Umbilical cord (tissue), 2 donors: ENCODE results near the gene SEPHS2. TPM values are rescaled to one million over a fixed set of nuclear protein-coding genes. Genes with fewer than 3 reads are reported as not detected.
"Not testable (repeated sequence)": the region's sequence is repeated elsewhere in the genome, so short reads cannot be mapped to it uniquely, and the experiment has no call there.

Experiments used
- DNase-seq: peaks from one replicate; pipeline ENCODE4 v3.0.0-alpha.2; 2015; ENCODE audit warnings: low spot score
- total RNA-seq: library from RNA; depleted of rRNA; stranded (reverse); fragments of >200 nt; gene quantifications from one replicate; pipeline ENCODE4 v1.2.3, GENCODE V29; 2014; ENCODE audit warnings: low replicate concordance; ENCODE audit not compliant: insufficient read depth

The SEPHS2 gene, protein sequence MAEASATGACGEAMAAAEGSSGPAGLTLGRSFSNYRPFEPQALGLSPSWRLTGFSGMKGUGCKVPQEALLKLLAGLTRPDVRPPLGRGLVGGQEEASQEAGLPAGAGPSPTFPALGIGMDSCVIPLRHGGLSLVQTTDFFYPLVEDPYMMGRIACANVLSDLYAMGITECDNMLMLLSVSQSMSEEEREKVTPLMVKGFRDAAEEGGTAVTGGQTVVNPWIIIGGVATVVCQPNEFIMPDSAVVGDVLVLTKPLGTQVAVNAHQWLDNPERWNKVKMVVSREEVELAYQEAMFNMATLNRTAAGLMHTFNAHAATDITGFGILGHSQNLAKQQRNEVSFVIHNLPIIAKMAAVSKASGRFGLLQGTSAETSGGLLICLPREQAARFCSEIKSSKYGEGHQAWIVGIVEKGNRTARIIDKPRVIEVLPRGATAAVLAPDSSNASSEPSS
- total RNA-seq: 6.3 TPM

DNA sequence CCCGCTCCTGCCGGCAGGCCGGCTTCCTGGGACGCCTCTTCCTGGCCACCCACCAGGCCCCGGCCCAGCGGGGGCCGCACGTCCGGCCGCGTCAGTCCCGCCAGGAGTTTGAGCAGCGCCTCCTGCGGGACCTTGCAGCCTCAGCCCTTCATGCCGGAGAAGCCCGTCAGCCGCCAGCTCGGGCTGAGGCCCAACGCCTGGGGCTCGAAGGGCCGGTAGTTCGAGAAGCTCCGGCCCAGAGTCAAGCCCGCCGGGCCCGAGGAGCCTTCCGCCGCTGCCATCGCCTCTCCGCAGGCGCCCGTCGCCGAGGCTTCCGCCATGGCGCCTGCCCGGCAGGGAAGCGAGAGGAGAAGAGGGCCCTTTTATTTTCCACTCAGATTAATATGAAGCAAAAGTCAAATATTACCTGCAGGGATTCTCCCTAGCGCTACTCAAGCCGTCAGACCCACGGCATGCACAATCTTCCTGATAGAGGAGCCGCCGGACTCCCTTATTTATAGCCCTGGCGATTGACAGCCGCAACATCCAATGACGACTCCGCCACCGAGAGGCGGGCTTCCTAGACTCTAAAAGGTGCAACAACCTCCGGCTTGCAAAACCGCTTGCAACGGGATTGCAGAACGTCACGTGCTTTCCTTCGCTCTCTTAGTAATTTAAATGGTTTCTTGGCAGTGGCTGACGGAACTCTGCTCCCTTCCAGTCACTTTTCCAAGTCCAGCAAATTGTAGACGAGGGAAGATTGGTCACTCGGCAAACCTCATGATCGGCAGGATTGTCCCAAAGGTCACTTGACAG is at the start of gene SEPHS2:
SEPHS2 (minus strand) TSS at position 467 of the 795 bp plus-strand sequence; CDS start at position 320, 147 bp downstream.
- DNase-seq: peak; percentile 98

DNA sequence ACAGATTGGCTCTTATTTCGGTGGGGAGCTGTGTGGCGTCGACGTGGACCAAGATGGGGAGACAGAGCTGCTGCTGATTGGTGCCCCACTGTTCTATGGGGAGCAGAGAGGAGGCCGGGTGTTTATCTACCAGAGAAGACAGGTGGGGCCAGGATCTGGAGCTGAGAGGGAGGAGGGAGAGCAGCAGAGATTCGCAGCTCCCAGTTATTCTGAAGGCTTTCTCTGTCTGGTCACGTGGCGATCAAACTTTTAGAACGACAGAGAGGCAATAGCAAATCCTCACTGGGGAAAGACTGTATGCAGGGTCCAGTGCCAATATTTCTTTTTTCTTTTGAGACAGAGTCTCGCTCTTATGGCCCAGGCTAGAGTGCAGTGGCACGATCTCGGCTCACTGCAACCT is 49.0 kb upstream of the SEPHS2 start:
- DNase-seq: no peak

DNA sequence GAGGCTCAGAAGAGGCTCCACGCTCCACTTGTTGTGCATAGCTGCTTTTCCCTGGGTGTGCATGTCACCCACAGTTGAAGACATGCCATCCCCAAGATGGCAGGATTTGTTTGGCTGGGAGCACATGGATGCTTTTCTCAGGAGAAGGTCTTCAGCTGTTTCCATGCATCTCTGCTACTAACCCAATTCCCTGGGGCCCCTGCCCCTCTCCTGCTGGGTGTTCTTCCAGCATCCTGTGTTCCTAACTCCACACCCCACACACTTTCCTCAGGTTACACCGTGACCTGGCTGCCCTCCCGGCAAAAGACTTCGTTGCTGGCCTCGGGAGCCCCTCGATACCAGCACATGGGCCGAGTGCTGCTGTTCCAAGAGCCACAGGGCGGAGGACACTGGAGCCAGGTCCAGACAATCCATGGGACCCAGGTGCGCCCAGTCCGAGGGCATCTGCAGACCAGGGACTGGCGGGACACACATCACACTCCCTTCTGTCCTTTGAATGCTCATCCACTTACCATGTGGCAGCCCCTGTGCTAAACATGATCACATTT is 48.3 kb upstream of the SEPHS2 start:
- no peak for DNase-seq

DNA sequence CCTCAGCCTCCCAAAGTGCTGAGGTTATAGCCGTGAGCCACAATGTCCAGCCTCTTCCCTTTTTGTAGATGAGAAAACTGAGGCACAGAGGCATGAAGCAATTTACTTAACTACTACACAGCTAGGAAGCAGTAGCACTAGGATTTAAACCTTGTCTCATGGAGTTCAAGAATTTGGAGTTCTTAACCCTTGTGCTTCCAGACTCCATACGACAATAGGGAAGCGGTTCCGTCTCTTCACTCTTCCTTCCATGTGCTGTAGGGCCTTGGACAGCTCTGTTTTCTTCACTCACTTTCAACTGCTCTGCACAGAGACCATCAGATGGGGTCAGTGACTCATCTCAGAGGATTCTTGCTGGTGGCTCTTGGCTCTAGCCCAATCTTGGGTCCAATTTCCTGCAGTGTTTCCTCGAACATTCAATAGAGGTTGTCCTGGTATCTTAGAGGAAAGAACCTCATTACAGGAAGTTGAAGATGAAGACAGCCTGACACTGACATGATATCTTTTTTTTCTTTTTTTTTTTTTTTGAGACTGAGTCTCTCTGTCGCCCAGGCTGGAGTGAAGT is 46.2 kb upstream of the SEPHS2 start:
- DNase-seq: peak; percentile 22

DNA sequence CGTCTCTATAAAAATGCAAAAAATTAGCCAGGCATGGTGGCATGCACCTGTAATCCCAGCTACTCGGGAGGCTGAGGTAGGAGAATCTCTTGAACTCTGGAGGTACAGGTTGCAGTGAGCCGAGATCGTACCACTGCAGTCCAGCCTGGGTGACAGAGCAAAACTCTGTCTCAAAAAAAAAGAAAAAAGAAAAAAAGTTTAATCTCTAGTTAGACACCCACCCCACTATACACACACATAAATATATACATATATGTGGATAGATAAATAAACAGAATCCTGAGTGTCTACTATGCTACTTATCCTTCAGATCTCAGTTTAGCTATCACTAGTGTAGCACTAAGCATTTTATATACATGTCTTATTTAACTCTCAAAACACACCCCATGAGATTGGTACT is 45.6 kb upstream of the SEPHS2 start:
- DNase-seq: no peak

DNA sequence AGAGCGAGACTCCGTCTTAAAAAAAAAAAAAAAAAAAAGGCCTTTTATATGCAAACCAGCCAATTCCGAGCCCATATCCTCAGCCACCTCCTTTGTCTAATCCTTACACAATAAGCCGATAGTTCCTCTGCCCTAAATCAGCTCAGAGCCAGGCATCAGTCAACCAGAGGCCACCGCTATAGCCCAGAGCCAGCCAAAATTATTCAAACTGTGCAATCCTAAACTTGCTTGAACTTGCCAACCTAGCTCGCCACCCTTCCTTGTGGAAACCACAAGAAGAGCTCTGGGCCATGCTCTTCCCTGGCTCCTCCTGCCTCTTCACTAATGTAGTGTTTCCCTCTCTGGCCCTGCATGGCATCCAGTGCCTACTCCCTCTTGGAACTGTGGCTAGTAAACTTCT is 44.5 kb upstream of the SEPHS2 start:
- DNase-seq: no peak

DNA sequence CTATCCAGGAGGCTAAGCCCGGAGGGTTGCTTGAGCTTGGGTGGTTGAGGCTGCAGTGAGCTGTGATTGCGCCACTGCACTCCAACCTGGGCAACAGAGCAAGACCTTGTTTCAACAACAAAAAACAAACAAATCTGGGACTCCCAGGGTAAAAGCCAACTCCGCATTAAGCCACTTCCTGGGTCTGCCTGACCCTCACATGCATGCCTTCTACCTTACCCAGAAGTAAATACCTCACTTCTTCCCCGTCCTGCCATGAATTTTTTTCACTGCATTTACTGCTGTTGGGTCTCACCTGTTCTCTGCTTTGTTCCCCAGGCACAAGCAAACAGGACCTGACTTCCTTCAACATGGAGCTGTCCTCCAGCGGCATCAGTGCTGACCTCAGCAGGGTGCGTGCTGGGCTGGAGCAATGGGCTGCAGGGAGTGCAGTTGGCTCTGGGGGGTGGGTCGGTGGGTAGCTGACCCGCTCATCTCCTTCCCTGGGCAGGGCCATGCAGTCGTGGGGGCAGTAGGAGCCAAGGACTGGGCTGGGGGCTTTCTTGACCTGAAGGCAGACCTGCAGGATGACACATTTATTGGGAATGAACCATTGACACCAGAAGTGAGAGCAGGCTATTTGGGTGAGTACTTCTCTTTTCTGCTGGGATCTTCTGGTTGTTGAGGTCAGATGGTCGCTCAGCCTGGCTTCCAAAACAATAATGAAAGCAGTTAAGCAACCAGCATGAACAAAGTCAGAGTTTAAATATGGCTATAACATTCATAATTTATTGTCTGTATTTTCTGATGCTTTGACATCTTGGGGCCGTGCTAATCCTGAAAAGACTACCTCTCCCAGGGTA is 43.3 kb upstream of the SEPHS2 start:
- no peak for DNase-seq

DNA sequence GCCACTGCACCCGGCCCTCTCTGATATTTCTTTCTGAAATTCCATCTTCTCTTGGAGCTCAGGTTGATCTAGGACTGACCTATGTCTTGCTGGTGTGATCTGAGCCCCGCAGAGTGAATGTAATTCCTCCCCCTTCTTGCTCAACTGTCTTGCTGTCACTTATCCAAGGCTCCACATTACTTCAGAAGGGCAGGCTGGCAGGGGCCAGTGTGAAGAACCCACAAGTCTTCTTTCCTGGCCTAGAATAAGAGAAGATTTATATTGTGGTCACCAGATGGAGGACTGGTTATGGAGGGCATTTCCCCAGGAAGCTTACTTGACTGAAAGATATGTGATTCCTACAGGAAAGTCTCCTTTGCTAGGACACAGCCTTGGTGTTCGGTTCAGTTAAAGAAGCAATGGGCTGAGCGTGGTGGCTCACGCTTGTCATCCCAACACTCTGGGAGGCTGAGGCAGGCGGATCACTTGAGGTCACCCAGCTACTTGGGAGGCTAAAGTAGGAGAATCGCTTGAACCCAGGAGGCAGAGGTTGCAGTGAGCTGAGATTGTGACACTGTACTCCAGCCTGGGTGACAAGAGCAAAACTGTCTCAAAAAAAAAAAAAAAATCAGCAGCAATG is 40.3 kb upstream of the SEPHS2 start:
- no peak for DNase-seq

DNA sequence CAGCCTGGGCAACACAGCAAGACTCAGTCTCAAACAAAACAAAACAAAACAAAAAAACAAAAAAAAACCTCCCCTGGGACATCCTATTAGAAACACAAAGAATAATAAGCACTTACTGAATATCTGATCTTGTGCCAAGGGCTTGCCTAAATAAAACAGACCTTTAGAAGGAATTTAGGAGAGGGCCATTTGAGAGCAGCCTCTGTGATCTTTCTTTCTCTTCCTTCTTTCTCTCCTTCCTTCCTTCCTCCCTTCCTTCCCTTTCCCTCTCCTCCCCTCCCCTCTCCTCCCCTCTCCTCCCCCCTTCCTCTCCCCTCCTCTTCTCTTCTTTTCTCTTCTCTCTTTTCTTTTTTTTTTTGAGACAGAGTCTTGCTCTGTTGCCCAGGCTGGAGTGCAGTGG is 39.2 kb upstream of the SEPHS2 start:
- DNase-seq: no peak

DNA sequence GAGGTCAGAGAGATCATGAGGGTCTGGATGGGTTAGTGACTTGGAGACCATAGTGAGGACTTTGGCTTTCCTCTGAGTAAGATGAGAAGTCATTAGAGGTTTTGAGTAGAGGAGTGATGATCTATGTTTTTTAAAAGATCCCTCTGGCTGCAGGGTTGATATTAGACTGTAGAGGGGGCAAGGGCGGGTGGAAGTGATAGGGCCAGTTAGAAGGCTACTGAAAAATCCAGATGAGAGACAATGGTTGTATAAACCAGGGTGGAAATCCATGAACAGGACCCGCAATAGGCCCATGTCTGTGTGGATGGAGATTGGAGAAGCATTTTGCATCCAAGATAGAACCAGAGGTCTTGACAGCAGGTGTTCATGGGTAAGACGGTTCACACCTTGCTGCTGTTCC is 36.7 kb upstream of the SEPHS2 start:
- DNase-seq: no peak

DNA sequence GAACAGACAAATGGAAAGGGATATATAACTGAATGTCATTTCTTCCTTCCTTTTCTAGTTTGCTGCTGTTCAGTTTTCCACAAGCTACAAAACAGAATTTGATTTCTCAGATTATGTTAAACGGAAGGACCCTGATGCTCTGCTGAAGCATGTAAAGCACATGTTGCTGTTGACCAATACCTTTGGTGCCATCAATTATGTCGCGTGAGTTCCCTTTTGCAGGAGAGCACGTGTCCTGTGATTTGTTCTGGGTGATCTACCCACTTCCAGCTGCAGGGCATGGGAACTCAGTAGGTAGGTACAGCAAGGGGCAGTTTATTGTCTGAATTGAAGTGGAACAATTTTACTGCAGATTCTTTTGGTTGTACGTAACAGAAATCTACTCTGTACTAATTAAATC is 35.7 kb upstream of the SEPHS2 start:
- DNase-seq: no peak

DNA sequence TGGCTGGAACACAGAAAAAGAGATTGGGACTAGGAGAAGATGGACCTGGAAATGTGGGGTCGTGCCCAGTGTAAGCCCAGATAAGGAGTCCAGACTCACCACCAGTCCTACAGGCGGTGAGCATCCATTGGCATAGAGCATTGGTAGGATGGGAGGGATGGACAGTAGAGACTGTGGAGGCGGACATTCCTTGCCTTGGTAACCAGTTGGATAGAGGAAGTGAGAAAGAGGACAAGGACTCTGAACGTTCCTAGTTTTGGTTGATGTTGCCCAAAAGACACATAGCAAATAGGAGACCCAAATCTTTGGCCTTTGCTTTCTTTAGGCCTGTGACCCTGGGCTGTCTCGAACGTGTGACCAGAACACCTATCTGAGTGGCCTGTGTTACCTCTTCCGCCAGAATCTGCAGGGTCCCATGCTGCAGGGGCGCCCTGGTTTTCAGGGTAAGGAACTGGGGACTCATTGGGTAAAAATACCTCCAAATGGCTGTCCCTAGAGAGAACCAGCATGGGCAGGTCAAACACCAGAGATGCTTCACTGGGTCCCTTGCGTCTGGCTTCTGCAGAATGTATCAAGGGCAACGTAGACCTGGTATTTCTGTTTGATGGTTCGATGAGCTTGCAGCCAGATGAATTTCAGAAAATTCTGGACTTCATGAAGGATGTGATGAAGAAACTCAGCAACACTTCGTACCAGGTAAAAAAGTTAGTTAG is 33.2 kb upstream of the SEPHS2 start:
- DNase-seq: no peak

DNA sequence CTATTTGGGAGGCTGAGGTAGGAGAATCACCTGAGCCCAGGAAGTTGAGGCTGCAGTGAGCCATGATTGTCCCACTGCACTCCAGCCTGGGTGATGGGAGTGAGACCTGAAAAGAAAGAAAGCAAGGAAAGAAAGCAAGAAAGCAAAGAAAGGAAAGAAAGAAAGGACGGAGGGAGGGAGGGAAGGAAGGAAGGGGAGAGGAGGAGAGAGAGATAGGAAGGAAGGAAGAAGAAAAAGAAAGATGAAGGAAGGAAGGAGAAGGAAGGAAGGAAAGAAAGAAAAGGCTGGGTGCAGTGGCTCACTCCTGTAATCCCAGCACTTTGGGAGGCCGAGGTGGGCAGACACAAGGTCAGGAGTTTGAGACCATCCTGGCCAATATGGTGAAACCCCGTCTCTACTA is 32.1 kb upstream of the SEPHS2 start:
- DNase-seq: not testable (repeated sequence)

DNA sequence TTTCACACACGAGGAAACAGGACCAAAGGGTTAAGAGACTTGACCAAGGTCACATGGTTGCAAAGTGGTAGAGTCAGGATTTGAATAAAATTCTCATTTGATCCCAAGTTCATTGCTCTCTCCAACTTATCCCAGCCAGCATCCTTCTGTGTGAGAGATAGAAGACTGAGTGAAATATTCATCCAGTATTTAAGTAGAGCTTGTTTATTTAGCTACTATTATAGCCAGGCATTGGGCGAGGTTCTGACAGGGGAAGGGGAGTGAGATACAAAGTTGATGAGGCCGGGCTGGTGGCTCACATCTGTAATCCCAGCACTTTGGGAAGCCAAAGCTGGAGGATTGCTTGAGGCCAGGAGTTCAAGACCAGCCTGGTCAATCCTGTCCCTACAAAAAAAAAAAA is 31.3 kb upstream of the SEPHS2 start:
- DNase-seq: no peak

DNA sequence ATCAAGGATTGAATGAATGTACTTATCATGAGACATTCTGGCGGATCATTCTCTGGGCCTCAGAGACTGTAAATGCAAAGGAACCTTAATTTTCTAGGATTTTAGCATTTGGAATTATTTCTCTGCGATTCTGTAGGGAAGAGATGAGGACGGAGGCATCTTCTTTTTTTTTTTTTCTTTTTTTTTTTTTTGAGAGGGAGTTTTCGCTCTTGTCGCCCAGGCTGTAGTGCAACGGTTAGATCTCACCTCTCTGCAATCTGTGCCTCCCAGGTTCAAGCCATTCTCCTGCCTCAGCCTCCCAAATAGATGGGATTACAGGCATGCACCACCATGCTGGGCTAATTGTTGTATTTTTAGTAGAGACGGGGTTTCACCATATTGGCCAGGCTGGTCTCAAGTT is 29.0 kb upstream of the SEPHS2 start:
- no peak for DNase-seq

DNA sequence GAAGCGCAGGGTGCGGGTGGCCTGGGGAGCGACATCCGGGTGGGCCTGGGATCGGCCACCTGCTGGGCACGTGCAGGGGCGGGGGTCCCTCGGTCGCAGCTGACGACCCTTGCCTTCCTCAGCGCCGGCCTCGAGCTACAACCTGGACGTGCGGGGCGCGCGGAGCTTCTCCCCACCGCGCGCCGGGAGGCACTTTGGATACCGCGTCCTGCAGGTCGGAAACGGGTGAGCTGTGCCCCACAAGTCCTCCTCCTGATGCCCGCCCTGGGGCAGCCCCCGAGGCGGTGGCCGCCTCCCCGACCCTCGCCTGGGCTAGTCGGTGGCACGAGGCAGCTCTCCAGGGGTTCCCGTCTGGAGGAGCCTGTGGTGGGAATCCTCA is 28.4 kb upstream of the SEPHS2 start:
- no peak for DNase-seq

DNA sequence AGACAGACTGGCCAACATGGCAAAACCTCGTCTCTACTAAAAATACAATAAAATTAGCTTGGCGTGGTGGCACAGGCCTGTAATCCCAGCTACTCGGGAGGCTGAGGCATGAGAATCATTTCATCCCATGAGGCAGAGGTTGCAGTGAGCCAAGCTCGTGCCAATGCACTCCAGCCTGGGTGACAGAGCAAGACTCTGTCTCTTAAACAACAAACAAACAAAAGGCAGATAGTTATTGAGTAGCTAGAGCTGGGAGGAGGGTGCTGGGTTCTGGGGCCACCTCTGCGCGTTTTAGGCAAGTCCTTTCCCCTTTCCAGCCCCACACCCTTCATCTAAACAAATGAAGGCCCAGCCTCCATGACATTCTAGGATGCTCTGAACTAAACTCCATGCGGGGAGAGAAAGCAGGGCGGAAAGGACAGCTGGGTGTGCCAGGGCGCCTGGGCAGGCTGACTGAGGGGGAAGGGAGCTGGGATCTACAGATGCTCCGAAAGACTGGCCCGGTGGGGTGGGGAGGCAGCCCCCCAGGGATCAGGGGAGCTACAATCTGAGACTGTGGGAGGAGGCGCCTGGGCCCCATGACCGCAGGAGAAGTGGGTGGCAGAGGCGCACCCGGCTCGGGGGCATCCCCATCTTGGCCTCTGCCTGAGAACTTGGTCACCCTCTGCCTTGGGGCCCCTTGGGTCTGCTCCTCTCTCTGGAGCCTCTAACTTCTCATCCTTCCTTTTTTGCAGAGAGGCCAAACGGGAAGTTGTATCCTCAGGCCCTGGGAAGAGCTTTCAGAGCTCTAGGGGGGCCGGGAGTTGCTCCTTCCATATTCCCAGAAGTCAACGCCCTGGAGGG is 27.8 kb upstream of the SEPHS2 start:
- DNase-seq: peak; percentile 5

DNA sequence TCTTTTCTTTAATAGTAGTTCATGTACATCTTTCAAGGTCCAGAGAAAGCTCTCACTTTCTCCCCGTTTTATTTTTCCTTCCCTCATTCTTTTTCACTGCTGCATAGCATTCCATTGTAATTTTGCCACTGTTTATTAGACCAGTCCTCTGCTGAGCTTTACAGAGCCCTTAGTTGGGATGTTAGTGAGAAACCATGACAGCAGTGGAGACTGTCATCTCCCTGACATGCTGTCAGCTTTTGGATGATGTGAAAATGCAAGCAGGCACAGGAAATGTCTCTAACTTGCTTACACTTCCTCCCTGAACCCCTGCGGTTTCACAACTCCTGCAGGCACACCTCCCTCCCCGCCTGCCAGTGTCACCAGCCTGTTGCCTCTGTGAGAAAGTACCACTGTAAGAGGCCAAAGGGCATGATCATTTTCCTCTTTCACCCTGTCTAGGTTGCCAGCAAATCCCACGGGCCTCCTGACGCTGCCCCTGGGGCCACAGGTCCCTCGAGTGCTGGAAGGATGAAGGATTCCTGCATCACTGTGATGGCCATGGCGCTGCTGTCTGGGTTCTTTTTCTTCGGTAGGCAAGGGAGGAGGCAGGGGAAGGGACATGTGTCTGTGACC is 26.8 kb upstream of the SEPHS2 start, which contains the start of gene ITGAL:
ITGAL (plus strand) TSS at position 415 of the 615 bp plus-strand sequence; CDS start at position 511, 96 bp downstream.
- DNase-seq: peak; percentile 23

DNA sequence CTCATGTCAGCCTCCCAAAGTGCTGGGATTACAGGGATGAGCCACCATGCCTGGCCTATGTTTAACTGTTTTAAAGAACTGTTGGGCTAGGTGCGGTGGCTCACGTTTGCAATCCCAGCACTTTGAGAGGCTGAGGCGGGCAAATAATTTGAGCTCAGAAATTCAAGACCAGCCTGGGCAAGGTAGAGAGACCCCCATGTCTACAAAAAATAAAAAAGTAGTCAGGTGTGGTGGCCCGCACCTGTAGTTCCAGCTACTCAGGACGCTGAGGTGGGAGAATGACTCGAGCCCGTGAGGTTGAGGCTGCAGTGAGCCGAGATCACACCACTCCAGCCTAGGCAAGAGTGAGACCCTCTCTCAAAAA is 24.9 kb upstream of the SEPHS2 start:
- no peak for DNase-seq
